ENCODE data around the gene MT2A. TPM values are rescaled to one million over a fixed set of nuclear protein-coding genes. Genes with fewer than 3 reads are reported as not detected.

The MT2A gene
- total RNA-seq, 4 donors from 2014 or later: 250 to 1,131 (median 795) TPM

DNA sequence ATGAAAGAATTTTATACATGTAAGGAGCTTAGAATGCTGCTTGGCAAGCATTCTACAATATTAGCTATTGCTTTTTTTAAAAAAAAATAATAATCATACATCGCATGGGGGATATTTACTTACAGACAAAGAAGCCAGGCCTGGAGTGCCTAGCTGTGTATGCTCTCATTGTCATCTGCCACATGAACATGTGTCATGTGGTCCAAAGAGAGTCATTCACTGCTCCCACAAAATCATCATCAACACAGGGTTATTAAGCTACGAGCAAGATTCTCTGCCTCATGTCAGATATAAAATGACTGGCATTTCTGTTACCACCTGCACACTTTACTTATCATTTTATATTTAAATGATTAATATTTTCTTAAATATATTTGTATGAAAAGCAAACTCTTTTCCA lies 15.3 kb downstream of the MT2A start:
- H3K4me3 ChIP-seq: no peak overlapping the region
- in situ Hi-C loops (cut with MboI; ENCODE audit: low sequenced_read_pairs in 4 of 4) (no loop called here), intact Hi-C loops (cut with DNase I; ENCODE audit: low total_unique reads) (no loop called here)
- no peaks in the 10 kb centered on the region for H3K36me3 ChIP-seq
- ATAC-seq (no peak), DNase-seq (no peak)
- peaks cover 18 to 23% of the 10 kb centered on the region in 2 donors for H3K4me1 ChIP-seq
- TF ChIP-seq, protein P1, sequence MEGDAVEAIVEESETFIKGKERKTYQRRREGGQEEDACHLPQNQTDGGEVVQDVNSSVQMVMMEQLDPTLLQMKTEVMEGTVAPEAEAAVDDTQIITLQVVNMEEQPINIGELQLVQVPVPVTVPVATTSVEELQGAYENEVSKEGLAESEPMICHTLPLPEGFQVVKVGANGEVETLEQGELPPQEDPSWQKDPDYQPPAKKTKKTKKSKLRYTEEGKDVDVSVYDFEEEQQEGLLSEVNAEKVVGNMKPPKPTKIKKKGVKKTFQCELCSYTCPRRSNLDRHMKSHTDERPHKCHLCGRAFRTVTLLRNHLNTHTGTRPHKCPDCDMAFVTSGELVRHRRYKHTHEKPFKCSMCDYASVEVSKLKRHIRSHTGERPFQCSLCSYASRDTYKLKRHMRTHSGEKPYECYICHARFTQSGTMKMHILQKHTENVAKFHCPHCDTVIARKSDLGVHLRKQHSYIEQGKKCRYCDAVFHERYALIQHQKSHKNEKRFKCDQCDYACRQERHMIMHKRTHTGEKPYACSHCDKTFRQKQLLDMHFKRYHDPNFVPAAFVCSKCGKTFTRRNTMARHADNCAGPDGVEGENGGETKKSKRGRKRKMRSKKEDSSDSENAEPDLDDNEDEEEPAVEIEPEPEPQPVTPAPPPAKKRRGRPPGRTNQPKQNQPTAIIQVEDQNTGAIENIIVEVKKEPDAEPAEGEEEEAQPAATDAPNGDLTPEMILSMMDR (IDR thresholded peaks at IDR 0.05 in 4 of 5, conservative IDR thresholded peaks at IDR 0.05 in 1 of 5): no peak
- no peak for TF ChIP-seq POLR2A (IDR thresholded peaks at IDR 0.05)
- no peaks in the 10 kb centered on the region for H3K9me3 ChIP-seq
- no peak overlapping the region for H3K27ac ChIP-seq
- no peaks in the 10 kb centered on the region for H3K27me3 ChIP-seq

DNA sequence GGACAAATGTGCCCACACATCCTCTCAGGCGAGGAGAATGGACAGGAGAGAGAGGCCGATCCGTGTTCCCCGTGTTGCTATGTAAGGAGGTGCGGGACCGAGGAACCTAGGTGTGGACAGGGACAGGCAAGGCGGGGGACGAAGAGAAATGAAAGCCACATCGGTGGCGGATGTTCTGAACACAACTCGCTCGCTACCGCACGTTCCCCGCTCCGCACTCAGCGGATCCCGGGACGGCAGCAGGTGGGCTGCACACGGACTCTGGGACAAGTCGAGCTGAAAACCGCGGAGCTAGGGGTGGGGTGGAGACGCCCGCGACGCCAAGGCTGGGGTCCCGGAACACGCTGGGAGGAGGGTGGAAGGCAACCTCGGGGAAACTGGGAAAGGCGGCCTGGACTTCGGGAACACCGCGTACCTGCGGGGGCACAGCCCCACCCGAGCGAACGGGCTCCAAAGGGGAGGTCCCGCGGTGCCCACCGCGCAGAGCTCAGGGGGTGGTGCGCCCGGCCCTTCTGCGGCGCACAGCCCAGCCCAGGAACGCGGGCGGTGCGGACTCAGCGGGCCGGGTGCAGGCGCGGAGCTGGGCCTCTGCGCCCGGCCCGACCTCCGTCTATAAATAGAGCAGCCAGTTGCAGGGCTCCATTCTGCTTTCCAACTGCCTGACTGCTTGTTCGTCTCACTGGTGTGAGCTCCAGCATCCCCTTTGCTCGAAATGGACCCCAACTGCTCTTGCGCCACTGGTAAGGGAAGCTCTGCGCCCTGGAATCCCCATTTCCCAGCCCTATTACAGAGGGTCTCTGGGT lies 17.0 kb downstream of the MT2A start, which contains the start of gene MT1E:
Gene MT1E, plus strand, starts transcription at position 642 of the 803 bp plus-strand sequence. Its CDS starts 71 bp downstream, at position 713.
- TF ChIP-seq, protein P1 (IDR thresholded peaks at IDR 0.05 in 4 of 5, conservative IDR thresholded peaks at IDR 0.05 in 1 of 5): no peak
- peak; percentile 88 to 91 for TF ChIP-seq POLR2A (IDR thresholded peaks at IDR 0.05)
- Histone ChIP-seq H3K36me3 (no peaks in the 10 kb centered on the region), H3K4me1 (peaks cover 18 to 23% of the 10 kb centered on the region in 2 donors), H3K27ac (peak within 1 kb of the TSS; percentile 88 to 96 (median 92)), H3K4me3 (peak within 1 kb of the TSS; percentile 66 to 84 (median 74)), H3K9me3 (no peaks in the 10 kb centered on the region), H3K27me3 (no peaks in the 10 kb centered on the region)
- ATAC-seq (peak; percentile 77 to 80), DNase-seq (peak; percentile 43 to 83)
- in situ Hi-C loops (cut with MboI; ENCODE audit: low sequenced_read_pairs in 4 of 4) (no loop called here), intact Hi-C loops (cut with DNase I; ENCODE audit: low total_unique reads) (loop anchor here (1.0 kb wide), 2 partner anchors 14 to 57 kb away; partner anchors contain the start of gene MT1X)

GRCh38 chr16:56625943-56626654 lies 17.7 kb downstream of the MT2A start:
- peak; percentile 49 to 74 for ATAC-seq
- intact Hi-C loops (cut with DNase I; ENCODE audit: low total_unique reads) (loop anchor here (1.0 kb wide), 2 partner anchors 15 to 56 kb away; partner anchors contain the start of gene MT1X), in situ Hi-C loops (cut with MboI; ENCODE audit: low sequenced_read_pairs in 4 of 4) (no loop called here)
- peak; percentile 57 to 76 for DNase-seq
- Histone ChIP-seq H3K4me3 (peak overlapping the region; percentile 66 to 84 (median 74)), H3K4me1 (peaks cover 18 to 23% of the 10 kb centered on the region in 2 donors), H3K27me3 (no peaks in the 10 kb centered on the region), H3K9me3 (no peaks in the 10 kb centered on the region), H3K36me3 (no peaks in the 10 kb centered on the region), H3K27ac (peak overlapping the region; percentile 88 to 96 (median 92))
- no peak for TF ChIP-seq POLR2A (IDR thresholded peaks at IDR 0.05)
- TF ChIP-seq, protein P1 (IDR thresholded peaks at IDR 0.05 in 4 of 5, conservative IDR thresholded peaks at IDR 0.05 in 1 of 5): no peak

DNA sequence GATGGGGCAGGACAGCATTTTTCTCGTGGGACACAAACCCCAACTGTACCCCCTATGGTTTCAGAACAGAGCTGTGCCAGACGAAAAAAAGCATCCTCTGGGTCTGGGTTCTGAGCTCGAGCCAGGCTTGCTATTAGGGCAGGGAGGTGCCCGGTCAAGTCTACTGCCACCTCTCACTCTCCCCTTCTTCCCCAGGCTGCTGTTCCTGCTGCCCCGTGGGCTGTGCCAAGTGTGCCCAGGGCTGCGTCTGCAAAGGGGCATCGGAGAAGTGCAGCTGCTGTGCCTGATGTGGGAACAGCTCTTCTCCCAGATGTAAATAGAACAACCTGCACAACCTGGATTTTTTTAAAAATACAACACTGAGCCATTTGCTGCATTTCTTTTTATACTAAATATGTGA lies 18.3 kb downstream of the MT2A start:
- Histone ChIP-seq H3K9me3 (no peaks in the 10 kb centered on the region), H3K27ac (peak overlapping the region; percentile 88 to 96 (median 92)), H3K27me3 (no peaks in the 10 kb centered on the region), H3K4me3 (peak overlapping the region; percentile 66 to 84 (median 74)), H3K36me3 (no peaks in the 10 kb centered on the region), H3K4me1 (peaks cover 21 to 26% of the 10 kb centered on the region in 2 donors)
- in situ Hi-C loops (cut with MboI; ENCODE audit: low sequenced_read_pairs in 4 of 4) (no loop called here), intact Hi-C loops (cut with DNase I; ENCODE audit: low total_unique reads) (no loop called here)
- TF ChIP-seq, protein P1 (IDR thresholded peaks at IDR 0.05 in 4 of 5, conservative IDR thresholded peaks at IDR 0.05 in 1 of 5): no peak
- TF ChIP-seq POLR2A (IDR thresholded peaks at IDR 0.05): no peak
- DNase-seq (peak in 1 of 2 donors; percentile 44), ATAC-seq (no peak)

All from gastrocnemius medialis (tissue), 4 donors.